ENCODE data around the gene NHERF2.
"Not testable (repeated sequence)": the region's sequence is repeated elsewhere in the genome, so short reads cannot be mapped to it uniquely, and the experiment has no call there.

Gene NHERF2

DNA sequence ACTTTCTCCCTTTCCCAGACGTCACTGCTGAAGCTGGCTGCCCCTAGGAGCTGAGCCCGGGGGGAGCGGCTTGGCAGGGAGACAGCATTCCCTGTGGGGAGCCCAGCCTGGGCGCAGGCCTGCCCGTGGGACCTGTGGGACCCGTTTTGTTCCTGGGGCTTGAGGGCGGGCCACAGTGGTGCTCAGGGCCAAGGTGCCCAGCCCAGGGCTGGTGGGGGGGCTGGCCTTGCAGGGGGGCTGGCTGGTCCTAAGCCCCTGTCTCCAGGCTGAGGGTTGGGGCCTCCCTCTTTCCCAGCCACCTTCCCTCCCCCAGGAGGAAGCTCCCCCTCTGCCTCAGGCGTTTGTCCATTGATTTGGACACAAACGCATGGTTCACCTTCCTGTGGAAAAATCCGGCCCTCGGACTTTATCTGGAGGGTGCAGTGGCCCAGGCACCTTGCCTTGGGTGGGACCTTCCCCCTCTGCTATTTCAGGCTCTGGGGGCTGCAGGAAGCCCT is 4.4 kb downstream of the NHERF2 start:
- TF ChIP-seq, protein P1, sequence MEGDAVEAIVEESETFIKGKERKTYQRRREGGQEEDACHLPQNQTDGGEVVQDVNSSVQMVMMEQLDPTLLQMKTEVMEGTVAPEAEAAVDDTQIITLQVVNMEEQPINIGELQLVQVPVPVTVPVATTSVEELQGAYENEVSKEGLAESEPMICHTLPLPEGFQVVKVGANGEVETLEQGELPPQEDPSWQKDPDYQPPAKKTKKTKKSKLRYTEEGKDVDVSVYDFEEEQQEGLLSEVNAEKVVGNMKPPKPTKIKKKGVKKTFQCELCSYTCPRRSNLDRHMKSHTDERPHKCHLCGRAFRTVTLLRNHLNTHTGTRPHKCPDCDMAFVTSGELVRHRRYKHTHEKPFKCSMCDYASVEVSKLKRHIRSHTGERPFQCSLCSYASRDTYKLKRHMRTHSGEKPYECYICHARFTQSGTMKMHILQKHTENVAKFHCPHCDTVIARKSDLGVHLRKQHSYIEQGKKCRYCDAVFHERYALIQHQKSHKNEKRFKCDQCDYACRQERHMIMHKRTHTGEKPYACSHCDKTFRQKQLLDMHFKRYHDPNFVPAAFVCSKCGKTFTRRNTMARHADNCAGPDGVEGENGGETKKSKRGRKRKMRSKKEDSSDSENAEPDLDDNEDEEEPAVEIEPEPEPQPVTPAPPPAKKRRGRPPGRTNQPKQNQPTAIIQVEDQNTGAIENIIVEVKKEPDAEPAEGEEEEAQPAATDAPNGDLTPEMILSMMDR (IDR thresholded peaks at IDR 0.05; ENCODE audit: low read depth, low read length, missing control alignments), result no peak
- no peak for DNase-seq
- H3K27me3 ChIP-seq (replicated peaks), result no peaks in the 10 kb centered on the region
- in situ Hi-C loops (cut with HindIII; ENCODE audit: low pct_ligation_motif_present, low sequenced_read_pairs), result no loop called here
- no peak overlapping the region for H3K4me3 ChIP-seq (ENCODE audit: low read depth, low read length)
- peaks cover 4% of the 10 kb centered on the region for H3K36me3 ChIP-seq (replicated peaks)
- H3K27ac ChIP-seq, result no peak overlapping the region

DNA sequence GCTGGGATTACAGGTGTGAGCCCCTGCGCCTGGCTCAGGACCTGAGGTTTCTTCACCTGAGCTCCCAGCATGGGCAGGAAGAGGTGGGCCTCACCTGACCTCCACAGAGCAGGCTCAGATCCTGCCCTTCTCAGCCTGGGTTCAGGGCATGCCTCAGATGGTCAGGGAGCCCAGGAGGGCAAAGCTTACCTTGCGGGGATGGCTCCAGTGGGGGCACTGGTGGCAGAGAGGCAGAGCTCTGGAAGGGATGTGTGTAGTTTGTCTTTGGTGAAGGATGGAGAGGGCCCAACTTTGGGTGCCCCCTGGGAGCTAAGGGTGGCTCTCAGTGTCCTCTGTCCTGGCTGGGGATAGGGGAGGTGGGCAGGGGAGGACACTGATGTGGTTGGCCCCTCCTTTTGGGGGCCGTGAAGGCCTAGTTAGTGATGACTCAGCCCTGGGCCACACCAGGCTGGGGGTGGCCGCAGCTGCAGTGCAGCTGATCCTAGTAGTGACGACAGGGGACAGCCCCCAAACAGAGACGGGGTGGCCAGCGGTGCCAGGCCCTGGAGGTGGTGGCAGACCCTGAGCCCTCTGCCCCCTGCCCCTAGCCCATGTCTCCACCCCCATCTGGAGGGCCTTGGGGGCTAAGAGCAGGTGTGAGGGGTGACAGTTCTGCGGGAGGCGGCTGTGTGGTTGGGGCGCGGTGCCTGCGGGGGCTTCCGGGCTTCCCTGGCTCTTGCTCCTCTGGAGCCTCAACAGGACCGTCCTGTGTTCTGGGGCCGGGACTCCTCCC is 5.8 kb downstream of the NHERF2 start:
- Histone ChIP-seq H3K4me3 (ENCODE audit: low read depth, low read length) (no peak overlapping the region), H3K27me3 (replicated peaks) (no peaks in the 10 kb centered on the region), H3K27ac (peak overlapping the region; percentile 80), H3K36me3 (replicated peaks) (peaks cover 16% of the 10 kb centered on the region)
- no peak for DNase-seq
- TF ChIP-seq, protein P1 (IDR thresholded peaks at IDR 0.05; ENCODE audit: low read depth, low read length, missing control alignments), result no peak
- in situ Hi-C loops (cut with HindIII; ENCODE audit: low pct_ligation_motif_present, low sequenced_read_pairs), result no loop called here

DNA sequence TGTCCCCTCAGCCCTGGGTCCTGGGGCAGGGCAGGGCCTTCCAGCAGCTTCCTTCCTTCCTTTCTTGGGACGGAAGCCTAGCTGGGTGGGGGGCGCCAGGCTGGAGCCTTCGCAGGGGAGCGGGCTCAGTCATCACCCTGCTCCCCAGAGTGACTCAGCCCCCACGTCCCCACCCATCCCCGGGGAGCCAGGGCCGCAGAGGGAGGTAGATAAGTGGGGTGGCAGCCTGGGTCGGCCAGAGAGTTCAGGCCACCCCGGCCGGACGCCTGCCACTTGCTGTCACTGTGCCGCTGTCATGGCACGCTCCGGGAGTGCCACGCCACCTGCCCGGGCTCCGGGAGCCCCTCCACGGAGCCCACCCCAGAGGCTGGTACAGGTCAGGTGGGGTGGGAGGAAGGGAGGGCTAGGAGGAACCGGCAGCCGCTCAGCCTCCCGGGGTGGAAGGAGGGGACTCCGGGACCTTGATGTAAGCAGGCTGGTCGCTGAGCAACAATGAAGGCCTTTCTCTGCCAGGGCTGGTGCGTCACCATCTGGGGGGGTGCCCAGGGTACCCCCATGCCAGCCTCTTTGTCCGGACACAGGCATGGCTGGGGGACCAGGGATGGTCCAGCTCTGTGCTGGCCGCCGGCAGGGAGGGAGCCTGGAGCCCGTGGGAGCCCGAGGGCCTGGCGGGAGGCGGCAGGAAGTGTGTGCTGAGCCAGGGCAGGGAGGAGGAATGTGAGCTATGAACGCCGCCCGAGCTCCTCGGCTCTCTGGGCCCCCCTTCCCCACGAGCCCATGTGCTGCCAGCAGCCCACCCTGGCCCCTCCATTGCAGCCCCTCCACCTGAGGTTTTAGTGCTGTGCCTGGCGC is 6.6 kb downstream of the NHERF2 start:
- Histone ChIP-seq H3K27me3 (replicated peaks) (no peaks in the 10 kb centered on the region), H3K36me3 (replicated peaks) (peaks cover 16% of the 10 kb centered on the region), H3K4me3 (ENCODE audit: low read depth, low read length) (peak overlapping the region; percentile 41), H3K27ac (peak overlapping the region; percentile 80)
- TF ChIP-seq, protein P1 (IDR thresholded peaks at IDR 0.05; ENCODE audit: low read depth, low read length, missing control alignments), result no peak
- DNase-seq, result peak; percentile 49
- in situ Hi-C loops (cut with HindIII; ENCODE audit: low pct_ligation_motif_present, low sequenced_read_pairs), result no loop called here

- H3K27me3 ChIP-seq (replicated peaks); in situ Hi-C loops (cut with HindIII; ENCODE audit: low pct_ligation_motif_present, low sequenced_read_pairs): not testable (repeated sequence)
- Histone ChIP-seq H3K4me3 (ENCODE audit: low read depth, low read length) (peak overlapping the region; percentile 41), H3K27ac (peak overlapping the region; percentile 80), H3K36me3 (replicated peaks) (peaks cover 21% of the 10 kb centered on the region)
- peak; percentile 25 for DNase-seq
Measured at GRCh38 chr16:2033909-2034695, 7.4 kb downstream of the NHERF2 start.

DNA sequence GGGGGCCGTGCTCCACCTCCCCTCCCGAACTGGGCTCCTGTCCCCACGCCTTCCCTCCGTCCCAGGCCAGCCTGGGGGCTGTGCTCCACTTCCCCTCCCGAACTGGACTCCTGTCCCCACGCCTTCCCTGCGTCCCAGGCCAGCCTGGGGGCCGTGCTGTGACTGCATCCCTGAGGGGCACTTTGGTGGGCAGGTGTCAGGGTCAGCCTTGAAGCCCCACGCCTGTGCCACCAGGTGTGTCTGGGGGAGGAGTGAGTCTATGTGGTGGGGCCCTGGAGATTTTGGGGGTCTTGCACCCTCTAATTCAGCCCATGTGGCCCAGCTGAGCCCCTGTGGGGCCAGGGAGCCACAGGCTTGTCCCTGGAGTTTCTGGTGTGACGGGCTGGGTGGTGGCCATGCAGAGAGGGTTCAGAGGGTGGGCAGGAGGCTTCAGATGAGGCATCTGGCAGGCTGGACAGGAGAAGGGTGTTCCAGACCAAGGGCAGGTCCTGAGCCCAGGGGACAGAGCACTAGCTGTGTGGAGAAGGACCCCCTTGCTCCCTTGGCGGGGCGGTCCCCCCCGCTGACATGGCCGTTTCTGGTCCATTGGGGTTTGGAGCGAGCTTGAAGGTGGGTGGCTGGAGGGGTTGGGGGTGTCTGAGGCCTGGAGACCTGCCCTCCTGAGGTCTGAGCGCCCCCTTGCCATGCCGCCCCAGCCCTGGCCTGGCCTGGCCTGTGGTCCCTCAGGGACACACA is 8.2 kb downstream of the NHERF2 start:
- TF ChIP-seq, protein P1 (IDR thresholded peaks at IDR 0.05; ENCODE audit: low read depth, low read length, missing control alignments), result no peak
- no peak for DNase-seq
- Histone ChIP-seq H3K27ac (peak overlapping the region; percentile 71), H3K36me3 (replicated peaks) (peaks cover 21% of the 10 kb centered on the region), H3K4me3 (ENCODE audit: low read depth, low read length) (peak overlapping the region; percentile 15), H3K27me3 (replicated peaks) (no peaks in the 10 kb centered on the region)
- in situ Hi-C loops (cut with HindIII; ENCODE audit: low pct_ligation_motif_present, low sequenced_read_pairs), result loop anchor here (5.0 kb wide), 1 partner anchor 42 kb away; no protein-coding TSS in a partner anchor
